Glutamatergic neuron (in vitro differentiated cells): ENCODE data around the gene BHLHE40. TPM values are rescaled to one million over a fixed set of nuclear protein-coding genes. Genes with fewer than 3 reads are reported as not detected.

Experiments used
- DNase-seq: peaks from one replicate; pipeline ENCODE4 v3.0.0; 2022
- H3K27ac Mint-ChIP-seq: one replicate; pipeline ENCODE4 v1.8.0; 2020; ENCODE audit warnings: mild to moderate bottlenecking, mixed read lengths, inconsistent platforms; ENCODE audit not compliant: unreplicated experiment
- H3K27me3 Mint-ChIP-seq: one replicate; pipeline ENCODE4 v1.8.0; 2020; ENCODE audit warnings: mild to moderate bottlenecking, moderate library complexity, mixed read lengths, inconsistent platforms; ENCODE audit not compliant: unreplicated experiment
- H3K36me3 Mint-ChIP-seq: one replicate; pipeline ENCODE4 v1.8.0; 2020; ENCODE audit warnings: mild to moderate bottlenecking, mixed read lengths, inconsistent platforms; ENCODE audit not compliant: unreplicated experiment
- H3K4me1 Mint-ChIP-seq: one replicate; pipeline ENCODE4 v1.8.0; 2020; ENCODE audit warnings: mild to moderate bottlenecking, low read depth, mixed read lengths, inconsistent platforms; ENCODE audit not compliant: unreplicated experiment
- H3K4me3 Mint-ChIP-seq: one replicate; pipeline ENCODE4 v1.8.0; 2020; ENCODE audit warnings: mild to moderate bottlenecking, mixed read lengths, inconsistent platforms; ENCODE audit not compliant: unreplicated experiment
- H3K9me3 Mint-ChIP-seq: one replicate; pipeline ENCODE4 v1.8.0; 2020; ENCODE audit warnings: mild to moderate bottlenecking, moderate library complexity, mixed read lengths, inconsistent platforms; ENCODE audit not compliant: unreplicated experiment
- total RNA-seq: library from RNA; stranded (reverse); fragmentation: NEBNext Ultra II Directional; extraction: Animal tissue kit (Norgen Biotek cat#: 25700); gene quantifications from one replicate; pipeline ENCODE4 v1.2.1, GENCODE V29; 2021; ENCODE audit not compliant: unreplicated experiment
- TF ChIP-seq, protein P1 (sequence below): fragments of 200-600 bp; sonication (generic); IDR thresholded peaks from one replicate; pipeline ENCODE4 v1.5.0; 2021; ENCODE audit not compliant: partially characterized antibody, unreplicated experiment

The BHLHE40 gene
- total RNA-seq, 1 donor from 2014 or later, result 0.22 TPM

- Mint-ChIP-seq H3K36me3 (no peaks in the 10 kb centered on the region), H3K4me1 (no peaks in the 10 kb centered on the region), H3K9me3 (no peaks in the 10 kb centered on the region), H3K27ac (no peak overlapping the region), H3K27me3 (no peaks in the 10 kb centered on the region), H3K4me3 (no peak overlapping the region)
- no peak for DNase-seq
- TF ChIP-seq, protein P1, sequence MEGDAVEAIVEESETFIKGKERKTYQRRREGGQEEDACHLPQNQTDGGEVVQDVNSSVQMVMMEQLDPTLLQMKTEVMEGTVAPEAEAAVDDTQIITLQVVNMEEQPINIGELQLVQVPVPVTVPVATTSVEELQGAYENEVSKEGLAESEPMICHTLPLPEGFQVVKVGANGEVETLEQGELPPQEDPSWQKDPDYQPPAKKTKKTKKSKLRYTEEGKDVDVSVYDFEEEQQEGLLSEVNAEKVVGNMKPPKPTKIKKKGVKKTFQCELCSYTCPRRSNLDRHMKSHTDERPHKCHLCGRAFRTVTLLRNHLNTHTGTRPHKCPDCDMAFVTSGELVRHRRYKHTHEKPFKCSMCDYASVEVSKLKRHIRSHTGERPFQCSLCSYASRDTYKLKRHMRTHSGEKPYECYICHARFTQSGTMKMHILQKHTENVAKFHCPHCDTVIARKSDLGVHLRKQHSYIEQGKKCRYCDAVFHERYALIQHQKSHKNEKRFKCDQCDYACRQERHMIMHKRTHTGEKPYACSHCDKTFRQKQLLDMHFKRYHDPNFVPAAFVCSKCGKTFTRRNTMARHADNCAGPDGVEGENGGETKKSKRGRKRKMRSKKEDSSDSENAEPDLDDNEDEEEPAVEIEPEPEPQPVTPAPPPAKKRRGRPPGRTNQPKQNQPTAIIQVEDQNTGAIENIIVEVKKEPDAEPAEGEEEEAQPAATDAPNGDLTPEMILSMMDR, result no peak
These were observed 33.9 kb upstream of the BHLHE40 start for GRCh38 chr3:4945324-4945723.

- TF ChIP-seq, protein P1, result no peak
- H3K27me3 Mint-ChIP-seq, result no peaks in the 10 kb centered on the region
- no peak overlapping the region for H3K4me3 Mint-ChIP-seq
- no peak for DNase-seq
- H3K4me1 Mint-ChIP-seq, result no peaks in the 10 kb centered on the region
- H3K27ac Mint-ChIP-seq, result no peak overlapping the region
- H3K36me3 Mint-ChIP-seq, result no peaks in the 10 kb centered on the region
- no peaks in the 10 kb centered on the region for H3K9me3 Mint-ChIP-seq
These were observed 32.2 kb upstream of the BHLHE40 start for GRCh38 chr3:4947028-4947427.

- DNase-seq, result no peak
- H3K4me1 Mint-ChIP-seq, result no peaks in the 10 kb centered on the region
- H3K27me3 Mint-ChIP-seq, result no peaks in the 10 kb centered on the region
- no peak overlapping the region for H3K27ac Mint-ChIP-seq
- no peak overlapping the region for H3K4me3 Mint-ChIP-seq
- H3K36me3 Mint-ChIP-seq, result no peaks in the 10 kb centered on the region
- H3K9me3 Mint-ChIP-seq, result no peaks in the 10 kb centered on the region
- TF ChIP-seq, protein P1, result no peak
These were observed 30.8 kb upstream of the BHLHE40 start for GRCh38 chr3:4948395-4948794.

DNA sequence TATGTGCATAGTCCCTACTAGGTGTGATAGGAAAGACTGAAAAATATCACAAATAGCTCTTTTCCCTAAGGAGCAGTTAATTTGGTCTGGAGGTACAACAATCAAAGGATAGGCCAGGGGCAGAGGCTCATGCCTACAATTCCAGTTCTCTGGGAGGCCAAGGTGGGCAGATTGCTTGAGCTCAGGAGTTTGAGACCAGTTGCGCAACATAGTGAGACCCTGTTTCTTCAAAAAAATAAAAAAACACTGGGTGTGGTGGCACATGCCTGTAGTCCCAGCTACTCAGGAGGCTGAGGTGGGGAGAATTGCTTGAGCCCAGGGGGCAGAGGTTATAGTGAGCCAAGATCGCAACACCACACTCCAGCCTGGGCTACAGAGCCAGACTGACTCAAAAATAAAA, 30.2 kb upstream of the BHLHE40 start:
- Mint-ChIP-seq H3K4me1 (no peaks in the 10 kb centered on the region), H3K9me3 (no peaks in the 10 kb centered on the region), H3K36me3 (no peaks in the 10 kb centered on the region), H3K27ac (no peak overlapping the region), H3K4me3 (no peak overlapping the region), H3K27me3 (no peaks in the 10 kb centered on the region)
- TF ChIP-seq, protein P1, result no peak
- DNase-seq, result no peak

DNA sequence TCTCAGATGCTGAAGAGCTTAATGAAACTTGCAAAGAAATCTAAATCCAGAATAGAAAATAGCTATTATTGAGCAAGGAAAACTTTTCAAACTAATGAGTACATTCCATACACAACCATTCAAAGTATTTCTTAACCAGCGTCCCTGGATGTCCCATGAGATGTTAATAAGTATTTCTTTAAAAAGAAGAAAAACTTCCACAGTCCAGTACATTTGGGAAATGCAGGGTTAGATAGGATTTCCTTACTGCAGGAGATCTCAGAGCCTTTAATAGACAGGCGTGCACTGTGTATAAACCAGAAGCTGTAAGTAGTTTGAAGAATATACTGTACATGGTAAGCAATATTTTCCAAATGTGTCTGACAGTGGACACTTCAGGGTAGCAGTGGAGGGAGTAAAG, 29.6 kb upstream of the BHLHE40 start:
- TF ChIP-seq, protein P1, result no peak
- Mint-ChIP-seq H3K27me3 (no peaks in the 10 kb centered on the region), H3K27ac (no peak overlapping the region), H3K9me3 (no peaks in the 10 kb centered on the region), H3K4me1 (no peaks in the 10 kb centered on the region), H3K4me3 (no peak overlapping the region), H3K36me3 (no peaks in the 10 kb centered on the region)
- DNase-seq, result no peak
